ENCODE results near the gene SLC11A2.
"Not testable (repeated sequence)": the region's sequence is repeated elsewhere in the genome, so short reads cannot be mapped to it uniquely, and the experiment has no call there.

The SLC11A2 gene

DNA sequence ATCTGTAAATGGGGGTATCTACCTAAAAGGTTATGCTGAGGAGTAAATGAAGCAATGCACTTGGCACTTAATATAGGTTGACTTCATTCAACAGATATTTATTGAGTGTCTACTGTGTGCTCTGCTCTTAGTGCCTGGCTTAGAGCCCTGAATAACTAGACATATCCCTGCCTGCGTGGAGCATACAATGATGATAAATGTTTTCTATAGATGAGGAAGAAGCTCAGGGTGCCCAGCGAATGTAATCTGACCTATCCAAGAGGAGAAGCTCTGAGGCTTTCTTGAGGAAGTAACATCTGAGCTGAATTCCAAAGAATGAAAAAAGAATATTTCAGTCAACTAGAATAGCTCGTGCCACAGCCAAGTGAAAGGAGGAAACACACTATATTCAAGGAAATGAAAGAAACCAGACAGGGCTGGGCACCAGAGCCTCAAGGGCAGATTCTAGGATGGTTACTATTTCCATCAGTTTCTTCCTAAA lies 91.8 kb downstream of the SLC11A2 start:
- DNase-seq (ENCODE audit: extremely low spot score), result no peak
- TF ChIP-seq HDGF (IDR thresholded peaks at IDR 0.05; ENCODE audit: borderline replicate concordance) (no peak), FOXK2 (IDR thresholded peaks at IDR 0.05) (no peak), ZNF384 (IDR thresholded peaks at IDR 0.05) (no peak), NFRKB (IDR thresholded peaks at IDR 0.05) (no peak), FOXA1 (IDR thresholded peaks at IDR 0.05) (no peak), ELF4 (IDR thresholded peaks at IDR 0.05) (no peak), SP1 (IDR thresholded peaks at IDR 0.05) (no peak), CTBP1 (IDR thresholded peaks at IDR 0.05; ENCODE audit: borderline replicate concordance) (no peak), L3MBTL2 (conservative IDR thresholded peaks at IDR 0.05) (no peak), LEF1 (IDR thresholded peaks at IDR 0.05; ENCODE audit: borderline replicate concordance) (no peak), ARNT (IDR thresholded peaks at IDR 0.05) (no peak), FOXM1 (IDR thresholded peaks at IDR 0.05; ENCODE audit: borderline replicate concordance) (no peak), BHLHE40 (IDR thresholded peaks at IDR 0.05; ENCODE audit: borderline replicate concordance) (no peak), SUZ12 (IDR thresholded peaks at IDR 0.05) (no peak), TARDBP (IDR thresholded peaks at IDR 0.05) (no peak)
- TF ChIP-seq, protein P1, sequence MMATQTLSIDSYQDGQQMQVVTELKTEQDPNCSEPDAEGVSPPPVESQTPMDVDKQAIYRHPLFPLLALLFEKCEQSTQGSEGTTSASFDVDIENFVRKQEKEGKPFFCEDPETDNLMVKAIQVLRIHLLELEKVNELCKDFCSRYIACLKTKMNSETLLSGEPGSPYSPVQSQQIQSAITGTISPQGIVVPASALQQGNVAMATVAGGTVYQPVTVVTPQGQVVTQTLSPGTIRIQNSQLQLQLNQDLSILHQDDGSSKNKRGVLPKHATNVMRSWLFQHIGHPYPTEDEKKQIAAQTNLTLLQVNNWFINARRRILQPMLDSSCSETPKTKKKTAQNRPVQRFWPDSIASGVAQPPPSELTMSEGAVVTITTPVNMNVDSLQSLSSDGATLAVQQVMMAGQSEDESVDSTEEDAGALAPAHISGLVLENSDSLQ (IDR thresholded peaks at IDR 0.05), result no peak
- CTCF ChIA-PET, result no interaction called here
- POLR2A ChIA-PET, result interaction anchor here (0.7 kb wide), 1 partner anchor 10 kb away, joined by 4 read pairs; a partner anchor contains a TSS

DNA sequence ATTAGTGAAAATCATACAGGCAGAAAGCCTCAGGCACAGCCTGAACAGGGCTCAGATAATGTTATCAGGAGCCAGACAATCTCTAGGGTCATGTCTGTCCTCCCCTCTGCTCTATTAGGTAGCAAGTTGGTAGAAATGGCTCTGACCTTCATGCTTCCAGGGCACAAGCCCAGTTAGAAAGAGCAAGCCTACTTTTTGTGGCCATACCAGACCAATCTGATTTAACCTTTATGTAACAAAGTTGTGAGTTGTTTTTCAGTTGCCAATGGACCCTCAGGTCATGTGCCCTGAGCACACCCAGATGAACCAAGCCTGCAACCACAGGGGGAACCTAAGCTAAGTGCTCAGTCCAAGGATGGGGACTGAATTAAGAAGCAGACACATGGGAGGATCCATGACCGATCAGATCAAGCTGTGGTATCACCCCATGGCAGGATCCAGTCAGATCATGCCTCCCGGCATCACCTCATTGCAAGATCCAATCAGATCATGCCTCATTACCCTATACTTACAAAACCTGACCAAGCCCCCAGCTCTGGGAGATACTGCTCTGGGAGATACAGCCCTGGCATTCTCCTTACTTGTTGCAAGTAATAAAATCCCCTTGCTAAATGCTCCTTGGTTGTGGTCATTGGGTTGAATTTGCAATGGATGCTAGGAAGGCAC lies 92.6 kb downstream of the SLC11A2 start:
- DNase-seq (ENCODE audit: extremely low spot score), result no peak
- no peak for TF ChIP-seq ZNF384 (IDR thresholded peaks at IDR 0.05)
- no peak for TF ChIP-seq NFRKB (IDR thresholded peaks at IDR 0.05)
- TF ChIP-seq, protein P1 (IDR thresholded peaks at IDR 0.05), result no peak
- TF ChIP-seq CTBP1 (IDR thresholded peaks at IDR 0.05; ENCODE audit: borderline replicate concordance), result no peak
- TF ChIP-seq FOXK2 (IDR thresholded peaks at IDR 0.05), result no peak
- no peak for TF ChIP-seq L3MBTL2 (conservative IDR thresholded peaks at IDR 0.05)
- TF ChIP-seq FOXM1 (IDR thresholded peaks at IDR 0.05; ENCODE audit: borderline replicate concordance), result no peak
- no peak for TF ChIP-seq ARNT (IDR thresholded peaks at IDR 0.05)
- no peak for TF ChIP-seq HDGF (IDR thresholded peaks at IDR 0.05; ENCODE audit: borderline replicate concordance)
- TF ChIP-seq SUZ12 (IDR thresholded peaks at IDR 0.05), result no peak
- no peak for TF ChIP-seq LEF1 (IDR thresholded peaks at IDR 0.05; ENCODE audit: borderline replicate concordance)
- TF ChIP-seq BHLHE40 (IDR thresholded peaks at IDR 0.05; ENCODE audit: borderline replicate concordance), result no peak
- no peak for TF ChIP-seq SP1 (IDR thresholded peaks at IDR 0.05)
- TF ChIP-seq ELF4 (IDR thresholded peaks at IDR 0.05), result no peak
- no peak for TF ChIP-seq FOXA1 (IDR thresholded peaks at IDR 0.05)
- CTCF ChIA-PET, result interaction anchor here (0.5 kb wide), 1 partner anchor 100 kb away, joined by 3 read pairs; no protein-coding TSS in a partner anchor
- POLR2A ChIA-PET, result no interaction called here

DNA sequence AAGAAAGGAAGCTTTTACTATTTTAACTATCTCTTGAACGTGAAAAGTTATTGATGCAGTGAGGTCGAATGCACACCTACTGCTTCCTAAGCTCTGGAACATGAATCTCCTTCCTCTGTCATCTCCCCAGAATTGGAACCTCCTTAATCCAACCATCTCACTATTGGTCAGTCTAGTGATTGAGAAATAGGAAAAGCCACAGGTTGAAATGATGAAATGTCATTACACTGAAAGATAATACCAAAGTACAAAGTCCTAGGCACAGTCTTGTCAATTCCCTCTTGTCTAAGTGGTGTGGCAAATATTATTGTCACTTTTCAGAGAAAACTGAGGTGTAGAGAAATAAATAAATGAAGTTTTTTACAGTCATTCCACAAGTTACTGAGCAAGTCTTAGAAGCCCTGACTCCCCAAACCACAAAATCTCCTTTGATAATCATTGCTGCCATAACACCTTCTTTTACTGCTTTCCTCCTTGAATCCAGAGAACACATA lies 93.3 kb downstream of the SLC11A2 start:
- TF ChIP-seq CTBP1 (IDR thresholded peaks at IDR 0.05; ENCODE audit: borderline replicate concordance), result no peak
- TF ChIP-seq HDGF (IDR thresholded peaks at IDR 0.05; ENCODE audit: borderline replicate concordance), result no peak
- no peak for TF ChIP-seq TARDBP (IDR thresholded peaks at IDR 0.05)
- TF ChIP-seq BHLHE40 (IDR thresholded peaks at IDR 0.05; ENCODE audit: borderline replicate concordance), result no peak
- TF ChIP-seq LEF1 (IDR thresholded peaks at IDR 0.05; ENCODE audit: borderline replicate concordance), result no peak
- DNase-seq (ENCODE audit: extremely low spot score), result no peak
- CTCF ChIA-PET, result no interaction called here
- POLR2A ChIA-PET, result no interaction called here

DNA sequence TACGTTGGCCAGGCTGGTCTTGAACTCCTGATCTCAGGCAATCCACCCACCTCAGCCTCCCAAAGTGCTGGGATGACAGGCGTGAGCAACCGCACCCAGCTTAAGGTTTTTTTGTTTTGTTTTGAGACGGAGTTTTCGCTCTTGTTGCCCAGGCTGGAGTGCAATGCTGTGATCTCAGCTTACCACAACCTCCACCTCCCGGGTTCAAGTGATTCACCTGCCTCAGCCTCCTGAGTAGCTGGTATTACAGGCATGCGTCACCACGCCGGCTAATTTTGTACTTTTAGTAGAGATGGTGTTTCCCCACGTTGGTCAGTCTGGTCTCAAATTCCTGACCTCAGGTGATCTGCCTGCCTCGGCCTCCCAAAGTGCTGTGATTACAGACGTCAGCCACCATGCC lies 95.7 kb downstream of the SLC11A2 start:
- CTCF ChIA-PET, result interaction anchor here (0.6 kb wide), 1 partner anchor 1584 kb away, joined by 3 read pairs; no protein-coding TSS in a partner anchor
- POLR2A ChIA-PET; DNase-seq (ENCODE audit: extremely low spot score): not testable (repeated sequence)

DNA sequence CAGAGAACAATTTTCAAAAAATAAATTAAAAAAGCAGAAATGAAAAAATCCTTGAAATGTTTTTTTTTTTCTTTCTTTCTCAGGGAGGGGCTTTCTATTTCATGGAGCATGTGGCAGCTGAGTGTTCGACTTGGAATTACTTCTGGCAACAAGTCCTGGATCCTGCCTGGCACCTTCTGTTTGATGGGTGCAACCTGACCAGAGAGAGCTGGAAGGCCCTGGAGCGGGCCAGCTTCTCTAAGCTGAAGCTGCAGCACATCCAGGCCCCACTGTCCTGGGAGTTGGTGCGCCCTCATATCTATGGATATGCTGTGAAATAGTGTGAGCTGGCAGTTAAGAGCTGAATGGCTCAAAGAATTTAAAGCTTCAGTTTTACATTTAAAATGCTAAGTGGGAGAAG lies 96.4 kb downstream of the SLC11A2 start:
- ChIA-PET CTCF (no interaction called here), POLR2A (no interaction called here)

More for the DNA sequence above, 96.4 kb downstream of the SLC11A2 start:
- no peak for DNase-seq (ENCODE audit: extremely low spot score)
- TF ChIP-seq ARNT (IDR thresholded peaks at IDR 0.05) (no peak), TARDBP (IDR thresholded peaks at IDR 0.05) (no peak), FOXK2 (IDR thresholded peaks at IDR 0.05) (no peak), ELF4 (IDR thresholded peaks at IDR 0.05) (no peak), NFRKB (IDR thresholded peaks at IDR 0.05) (no peak), L3MBTL2 (conservative IDR thresholded peaks at IDR 0.05) (no peak), BHLHE40 (IDR thresholded peaks at IDR 0.05; ENCODE audit: borderline replicate concordance) (no peak), LEF1 (IDR thresholded peaks at IDR 0.05; ENCODE audit: borderline replicate concordance) (no peak), SUZ12 (IDR thresholded peaks at IDR 0.05) (no peak), FOXA1 (IDR thresholded peaks at IDR 0.05) (no peak), SP1 (IDR thresholded peaks at IDR 0.05) (no peak), ZNF384 (IDR thresholded peaks at IDR 0.05) (no peak), FOXM1 (IDR thresholded peaks at IDR 0.05; ENCODE audit: borderline replicate concordance) (no peak), HDGF (IDR thresholded peaks at IDR 0.05; ENCODE audit: borderline replicate concordance) (no peak), CTBP1 (IDR thresholded peaks at IDR 0.05; ENCODE audit: borderline replicate concordance) (no peak)
- TF ChIP-seq, protein P1 (IDR thresholded peaks at IDR 0.05), result no peak

All from HEK293T (cell line).